GM12891 (cell line): ENCODE data around the gene ITM2C.

Source experiments
- POLR2A ChIP-seq: IDR thresholded peaks from 2 replicates; pipeline ENCODE4 v1.6.1; 2011; ENCODE audit warnings: low read depth, low read length, control low read depth
- TAF1 ChIP-seq: IDR thresholded peaks from 2 replicates; pipeline ENCODE4 v1.6.1; 2011; ENCODE audit warnings: low read depth, low read length, control low read depth

- TF ChIP-seq POLR2A (no peak), TAF1 (no peak)
Observed at GRCh38 chr2:230878599-230879188, 14.0 kb downstream of the ITM2C start.
